Brain pericyte (primary cell): ENCODE data around the gene FAM216B.
A peak's percentile ranks its signal among the peaks of the same experiment; 100 is the strongest.
"Not testable (repeated sequence)": the region's sequence is repeated elsewhere in the genome, so short reads cannot be mapped to it uniquely, and the experiment has no call there.

Experiments used
- DNase-seq: peaks from one replicate; pipeline ENCODE4 v3.0.0-alpha.2; 2012; ENCODE audit warnings: low read depth, low spot score

FAM216B gene

DNA sequence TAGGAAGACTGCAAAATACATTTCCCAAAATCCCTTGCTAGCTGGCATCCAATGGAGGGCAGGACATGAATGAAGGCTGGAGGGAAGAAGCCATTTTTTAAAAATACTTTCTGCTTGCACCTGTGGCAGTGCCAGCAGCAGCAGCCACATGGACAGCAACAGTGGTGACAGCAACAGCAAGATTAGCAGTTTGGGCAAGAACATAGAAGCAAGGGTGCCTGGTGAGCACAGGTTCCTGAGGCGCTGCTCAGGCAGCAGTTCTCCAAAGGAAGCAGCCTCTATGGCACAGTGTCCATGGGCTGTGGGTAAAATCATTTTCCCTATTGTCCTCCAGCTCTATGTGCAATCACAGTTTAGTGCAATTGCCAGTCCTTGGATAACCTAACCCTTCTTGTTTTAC is 1.3 kb upstream of the FAM216B start:
- DNase-seq = no peak

DNA sequence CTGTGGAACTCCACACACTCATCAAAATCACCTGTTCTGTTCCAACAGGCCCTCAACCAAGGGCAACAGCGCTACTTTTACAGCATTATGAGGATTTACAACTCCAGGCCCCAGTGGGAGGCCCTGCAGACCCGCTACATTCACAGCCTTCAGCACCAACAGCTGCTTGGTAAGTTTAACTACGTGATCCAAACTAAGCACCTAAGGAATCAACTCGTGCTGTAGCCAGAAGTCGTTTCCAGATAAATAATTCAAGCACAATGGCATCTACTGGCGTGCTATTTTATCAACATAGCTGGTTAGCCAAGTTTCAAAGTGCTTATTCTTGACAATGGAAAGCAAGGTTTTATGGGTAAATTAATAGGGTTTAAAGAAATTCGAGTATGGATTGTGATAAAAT is 5.3 kb downstream of the FAM216B start:
- no peak for DNase-seq

DNA sequence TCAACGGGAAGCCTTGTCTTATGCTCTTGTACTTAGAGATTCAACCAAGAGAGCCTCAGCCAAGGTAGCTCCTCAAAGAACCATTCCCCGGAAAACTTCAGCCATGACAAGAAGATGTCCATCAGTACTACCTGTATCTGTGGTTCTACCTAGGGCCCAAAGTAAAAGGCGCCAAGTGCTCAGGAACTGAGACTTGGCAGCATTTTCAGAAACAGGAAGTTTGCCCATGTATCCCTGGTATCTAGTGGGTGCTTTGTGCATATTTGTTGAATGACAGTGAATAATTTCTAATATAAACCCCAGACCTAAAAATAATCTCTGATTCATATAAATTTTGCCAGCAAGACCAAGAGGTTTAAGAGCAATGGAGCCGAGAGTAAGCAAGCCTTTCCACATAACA is 7.2 kb downstream of the FAM216B start:
- DNase-seq = no peak

DNA sequence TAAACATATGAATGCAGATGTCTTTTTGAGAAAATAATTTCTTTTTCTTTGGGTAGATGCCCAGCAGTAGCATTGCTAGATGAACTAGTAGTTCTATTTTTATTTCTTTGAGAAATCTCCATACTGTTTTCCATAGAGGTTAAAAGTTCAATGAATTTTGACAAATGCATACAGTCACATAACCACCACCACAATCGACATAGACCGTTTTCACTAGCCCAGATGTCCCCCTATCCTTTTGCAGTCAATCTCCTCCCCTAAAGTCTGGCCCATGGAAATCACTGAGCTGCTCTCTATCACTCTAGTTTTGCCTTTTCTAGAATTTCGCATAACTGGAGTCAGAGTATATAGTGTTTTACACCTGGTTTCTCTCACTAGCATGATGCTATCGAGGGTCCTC is 10.8 kb downstream of the FAM216B start:
- DNase-seq = no peak

DNA sequence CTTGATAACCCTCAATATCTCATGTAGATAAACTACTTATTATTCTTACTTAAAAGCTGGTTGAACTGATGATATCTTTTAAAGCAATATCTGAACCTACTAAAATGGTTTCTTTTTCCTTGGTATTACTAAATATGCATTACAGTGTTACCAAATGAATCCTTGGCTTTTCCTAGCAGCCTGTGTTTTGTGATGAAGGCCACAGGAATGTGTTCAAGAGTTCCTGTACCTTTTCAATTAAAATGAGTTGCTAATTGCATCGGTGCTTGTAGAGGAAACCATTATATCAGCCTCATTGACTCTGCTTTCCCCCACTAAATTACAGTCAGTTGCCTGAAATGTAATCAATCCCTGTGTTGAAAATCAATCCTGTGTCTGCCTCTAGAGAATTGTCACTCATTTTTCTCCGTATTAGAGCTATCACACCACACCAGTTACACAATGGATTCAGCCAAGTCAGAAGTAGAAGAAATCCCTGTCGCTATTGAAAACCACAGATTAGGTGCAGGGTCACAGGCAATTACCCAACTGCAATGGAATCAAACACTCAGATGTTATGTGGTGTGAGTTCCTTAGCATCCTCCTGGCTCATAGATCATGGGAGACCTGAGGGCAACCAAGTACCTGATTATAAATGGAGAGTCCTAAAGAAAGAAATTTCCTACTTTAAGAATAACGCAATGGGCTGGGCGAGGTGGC is 13.3 kb downstream of the FAM216B start:
- no peak for DNase-seq

DNA sequence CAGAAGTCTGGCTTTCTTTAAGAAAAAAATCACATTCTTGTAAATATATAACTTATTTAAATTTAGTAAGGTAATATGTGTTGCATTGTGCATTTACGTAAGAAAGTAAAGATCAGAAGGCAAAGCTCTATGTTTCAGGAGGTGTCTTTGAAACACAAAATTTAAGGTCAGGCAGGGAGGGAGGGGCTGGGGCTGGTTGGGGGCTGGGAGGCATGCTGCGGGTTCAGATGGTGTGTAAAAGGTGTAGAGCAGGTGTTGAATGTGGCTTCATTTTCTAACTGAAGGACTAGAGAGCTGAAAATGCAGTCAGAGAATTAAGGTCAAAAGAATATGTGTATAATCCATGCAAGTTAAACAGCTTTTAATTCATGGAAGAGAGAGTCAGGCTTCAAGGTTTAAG is 14.3 kb downstream of the FAM216B start:
- no peak for DNase-seq

DNA sequence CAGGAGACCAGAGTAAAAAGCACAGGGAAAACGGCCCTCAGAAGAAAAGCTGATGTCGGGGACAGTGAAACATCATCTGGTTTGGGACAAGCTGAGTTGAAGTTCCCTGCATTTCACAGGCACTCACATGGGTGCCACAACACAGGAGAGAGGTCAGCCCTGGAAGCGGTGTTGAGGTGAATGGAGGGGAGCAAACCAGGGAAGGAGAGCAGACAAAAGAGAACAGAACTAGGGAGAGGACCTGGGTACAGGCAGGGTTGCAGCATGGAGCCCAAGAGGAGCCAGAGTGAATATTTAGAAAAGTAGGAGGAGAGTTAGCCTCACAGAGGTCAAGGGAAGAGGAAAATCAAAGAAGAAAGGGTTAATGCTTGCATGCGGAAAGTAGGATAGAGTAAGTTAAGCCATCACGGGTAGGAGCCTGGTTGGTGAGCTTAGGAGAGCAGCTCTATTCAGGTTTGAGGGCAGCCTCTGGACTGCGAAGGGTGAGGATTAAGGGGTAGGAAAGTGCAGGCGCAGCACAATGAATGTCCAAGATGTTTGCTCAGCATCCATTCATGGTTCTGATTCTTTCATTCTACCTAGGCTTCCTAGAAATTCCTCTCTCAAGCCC is 15.5 kb downstream of the FAM216B start:
- no peak for DNase-seq

DNA sequence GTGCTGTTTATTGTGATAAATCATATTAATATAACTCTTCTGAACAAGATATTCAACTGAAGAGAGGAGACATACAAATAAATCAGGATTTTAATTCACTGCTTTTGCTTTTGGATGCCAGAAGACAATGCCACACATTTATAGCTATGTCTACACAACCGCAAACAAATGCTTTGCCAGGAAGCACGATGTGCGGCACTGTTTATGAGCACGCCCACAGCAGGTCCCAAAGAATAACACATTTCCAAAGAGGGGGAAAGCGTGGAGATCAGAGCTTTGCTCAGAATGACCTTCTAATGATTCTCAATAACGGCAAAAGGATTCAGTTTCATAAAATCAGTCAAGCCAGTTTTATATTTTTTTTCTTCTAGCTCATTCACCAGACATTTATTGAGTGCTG is 16.7 kb downstream of the FAM216B start:
- DNase-seq = no peak

DNA sequence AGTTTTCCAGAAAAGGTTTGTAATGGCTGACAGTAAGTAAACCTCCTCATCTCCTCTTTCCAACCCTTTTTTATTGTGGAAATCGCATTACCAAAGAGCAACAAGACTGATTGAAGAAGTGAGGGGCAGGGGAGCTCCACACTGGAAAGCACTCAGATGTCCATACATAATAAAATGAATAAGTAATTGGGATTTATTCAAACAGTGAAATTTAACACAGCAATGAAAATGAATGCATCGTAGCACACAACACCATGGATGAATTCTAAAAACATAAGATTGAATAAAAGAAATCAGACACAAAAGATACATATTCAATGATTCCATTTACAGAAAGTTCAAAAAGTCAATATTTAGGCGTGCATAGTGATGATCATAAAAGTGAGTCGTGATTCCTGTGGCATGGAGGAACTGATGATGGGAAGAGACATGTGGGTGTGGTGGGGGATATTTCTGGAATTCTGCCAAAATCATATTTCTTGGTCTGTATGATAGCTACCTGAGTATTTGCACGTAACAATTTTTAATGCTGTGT is 18.8 kb downstream of the FAM216B start:
- no peak for DNase-seq

DNA sequence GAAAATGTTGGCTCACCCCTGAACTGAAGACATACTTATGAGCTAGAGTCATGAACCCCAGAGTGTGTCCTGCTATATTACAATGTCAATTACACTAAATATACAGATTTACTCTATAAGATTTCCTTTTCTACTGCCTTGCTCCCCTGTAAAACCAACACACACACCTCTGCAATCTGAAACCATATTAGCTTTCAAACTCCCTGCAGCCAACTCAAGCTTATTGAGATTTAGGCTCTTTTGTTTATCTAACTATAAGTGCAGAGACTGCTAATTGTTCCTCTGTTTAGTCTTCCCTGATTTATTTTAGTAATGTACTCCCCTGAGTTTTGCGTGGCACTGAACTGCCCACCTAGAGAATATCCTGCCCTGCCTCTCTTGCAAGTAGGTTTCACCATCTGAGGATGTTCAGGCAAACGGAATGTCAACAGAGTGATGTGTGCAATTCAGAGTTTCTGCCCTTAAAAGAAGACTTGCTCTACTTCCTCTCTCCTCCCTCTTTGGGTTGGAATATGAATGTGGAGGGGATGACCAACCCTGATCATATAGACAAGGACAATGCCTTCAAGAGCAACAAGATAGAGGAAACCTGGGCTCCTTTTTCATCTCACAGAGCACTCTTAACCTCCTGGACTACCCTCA is 22.3 kb downstream of the FAM216B start:
- DNase-seq = no peak

DNA sequence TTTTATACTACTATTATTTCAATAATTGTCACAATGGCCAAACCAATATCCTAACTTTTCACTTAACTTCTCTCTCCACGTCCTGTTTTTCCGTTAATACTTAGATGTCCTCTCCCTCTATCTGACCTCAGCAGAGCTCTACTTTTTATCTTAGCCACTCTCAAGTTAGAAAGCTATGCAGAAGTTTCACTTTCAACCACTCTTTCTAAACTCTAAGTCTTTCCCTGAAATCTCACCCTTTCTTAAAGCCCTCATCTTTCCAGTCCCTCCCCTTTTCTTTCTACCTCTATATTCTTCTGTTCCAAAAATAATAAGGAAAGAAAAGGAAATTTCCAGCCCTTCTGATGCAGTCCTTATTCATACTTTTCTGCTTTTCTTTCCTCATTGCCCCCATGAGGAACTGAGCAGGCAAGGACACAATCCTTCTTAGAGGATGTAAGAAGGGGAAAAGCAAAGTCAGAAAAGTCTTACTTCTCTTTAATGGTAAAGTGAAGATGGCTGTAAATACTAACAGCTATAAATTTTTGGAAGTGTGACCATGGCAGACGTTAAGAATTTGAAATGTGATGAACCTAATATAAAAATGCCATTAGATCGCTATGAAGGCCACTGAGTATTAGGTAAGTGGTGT is 23.0 kb downstream of the FAM216B start:
- no peak for DNase-seq

DNA sequence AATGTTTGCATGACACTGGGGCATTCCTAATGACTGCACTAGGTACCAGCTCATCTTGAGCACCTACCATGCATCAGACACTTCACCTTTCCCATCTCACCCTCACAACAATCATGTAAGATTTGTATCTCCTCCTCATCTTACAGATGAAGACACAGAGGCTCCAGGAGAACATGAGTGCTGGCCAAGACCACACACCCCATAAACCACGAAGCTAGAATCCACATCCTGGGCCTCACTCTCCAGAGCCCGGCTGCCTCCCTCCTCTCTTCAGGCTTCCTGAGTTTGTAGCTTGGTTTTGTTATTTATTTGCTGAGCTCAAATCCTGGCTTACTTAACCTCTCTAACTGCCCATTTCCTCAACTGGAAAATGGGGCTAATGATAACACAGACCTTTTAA is 25.9 kb downstream of the FAM216B start:
- DNase-seq = no peak

DNA sequence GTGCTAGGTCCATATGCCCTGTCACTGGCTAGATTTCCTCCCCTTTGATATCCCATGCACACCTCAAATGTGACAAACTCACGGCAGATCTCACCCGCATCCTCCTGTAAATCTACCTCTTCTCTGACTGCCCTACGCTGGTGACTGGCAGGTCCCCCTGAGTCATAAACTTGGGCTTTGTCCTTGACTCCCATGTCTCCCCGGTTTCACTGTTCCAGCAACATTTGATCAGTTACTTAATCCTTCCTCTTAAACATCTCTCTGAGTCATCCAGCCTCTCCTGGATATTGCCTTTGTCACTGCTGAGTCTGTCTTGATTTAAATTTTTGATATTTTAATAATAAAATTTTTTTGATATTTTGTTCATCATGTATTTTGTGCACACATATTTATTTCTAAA is 26.5 kb downstream of the FAM216B start:
- no peak for DNase-seq

DNA sequence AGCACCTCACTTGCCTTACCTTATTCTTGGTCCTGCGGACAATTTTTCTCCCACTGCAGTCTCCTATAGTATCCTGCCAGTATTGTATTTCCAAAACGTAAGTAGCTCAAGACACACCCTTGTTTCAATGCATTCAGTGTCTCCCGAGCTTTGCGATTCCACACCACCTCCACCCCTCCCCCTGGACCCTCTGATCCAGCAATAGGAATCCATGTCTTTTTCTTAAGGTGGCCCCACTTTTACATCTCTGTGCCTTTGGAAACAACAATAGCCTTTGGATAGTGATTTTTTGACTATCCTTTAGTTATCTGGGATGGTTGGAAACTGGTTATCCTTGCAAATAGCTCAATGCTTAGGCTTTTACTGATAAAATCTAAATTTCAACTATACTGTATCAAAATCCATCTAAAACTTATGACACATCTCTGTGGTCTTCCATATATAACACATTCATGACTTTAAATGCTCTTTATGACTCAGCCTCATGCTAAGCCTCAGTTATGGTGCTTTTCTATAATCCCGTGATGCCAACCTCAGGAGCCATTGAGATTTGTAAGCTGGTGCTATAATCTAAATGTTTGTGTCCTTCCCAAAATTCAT is 27.1 kb downstream of the FAM216B start:
- DNase-seq = no peak

DNA sequence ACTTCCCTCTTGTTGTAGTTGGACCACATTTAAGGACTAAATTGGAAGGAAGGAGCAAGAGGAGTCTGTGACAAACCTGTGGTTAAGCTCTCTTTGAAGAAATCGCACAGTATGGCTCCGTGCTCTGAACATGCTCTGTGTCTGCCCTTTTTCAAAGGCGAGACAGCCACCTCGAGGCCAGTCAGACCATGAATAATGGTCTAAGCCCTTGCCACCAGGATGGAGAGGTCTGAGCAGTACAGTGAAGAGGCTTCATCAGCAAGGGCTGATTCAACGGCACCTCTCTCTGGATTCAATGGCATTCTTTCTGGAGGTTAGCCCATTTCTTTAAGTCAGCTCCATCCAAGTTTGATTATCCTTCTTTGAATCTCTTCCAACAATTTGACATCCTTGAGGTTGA is 30.9 kb downstream of the FAM216B start:
- no peak for DNase-seq

DNA sequence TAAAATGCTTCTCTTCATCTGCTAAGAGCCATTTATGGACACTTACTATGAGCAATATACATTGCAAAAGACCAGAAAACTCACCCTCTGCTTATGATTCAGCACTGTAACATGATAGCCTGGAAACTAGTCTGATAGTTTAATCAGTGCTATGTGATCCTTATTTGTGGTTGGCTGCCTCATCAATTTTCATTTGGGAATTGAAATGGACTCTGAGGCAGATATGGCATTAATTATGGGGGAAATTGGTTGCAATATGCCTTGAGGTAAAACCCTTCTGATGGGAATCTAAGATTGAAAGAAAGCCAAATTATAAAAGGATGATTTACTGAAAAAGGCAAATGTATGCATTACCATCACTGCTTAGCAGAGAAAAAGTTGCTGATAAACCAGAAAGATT is 33.5 kb downstream of the FAM216B start:
- peak; percentile 36 for DNase-seq

DNA sequence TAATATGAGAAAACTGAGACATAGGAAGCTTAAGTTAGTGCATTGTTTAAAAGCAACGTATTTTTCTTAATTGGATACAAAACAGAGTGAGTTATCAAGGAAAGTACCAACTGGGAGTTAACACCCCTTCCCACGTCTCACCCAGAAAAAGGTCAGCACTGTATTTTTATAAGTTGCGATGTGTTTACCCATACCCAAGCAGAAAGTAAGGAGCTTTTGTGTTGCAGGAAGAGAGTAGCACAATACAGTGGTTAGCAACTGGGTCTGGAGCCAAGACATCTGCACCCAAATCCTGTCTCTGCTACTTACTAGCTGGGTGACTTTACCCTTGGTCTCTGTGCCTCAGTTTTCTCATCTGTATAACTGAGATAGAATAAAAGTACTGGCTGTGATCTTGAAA is 34.3 kb downstream of the FAM216B start:
- no peak for DNase-seq

DNA sequence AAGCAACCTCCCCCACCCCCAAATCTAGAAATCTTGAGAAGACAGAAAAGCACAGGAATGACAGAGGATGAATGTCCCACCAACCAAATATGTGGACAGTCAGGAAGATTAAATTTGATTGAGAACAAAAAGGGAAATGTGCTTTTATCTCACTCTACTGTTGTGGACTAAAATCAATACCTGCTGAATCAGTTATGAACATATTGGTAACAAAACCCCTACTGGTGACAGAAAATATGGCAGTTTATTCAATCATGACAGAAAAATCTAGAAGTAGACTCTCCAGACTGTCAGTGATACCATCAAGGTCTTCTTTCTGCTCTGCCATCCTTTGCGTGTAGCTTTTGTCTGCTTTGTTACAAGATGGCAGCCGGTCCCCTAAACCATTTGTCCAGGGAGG is 35.2 kb downstream of the FAM216B start:
- DNase-seq = no peak

DNA sequence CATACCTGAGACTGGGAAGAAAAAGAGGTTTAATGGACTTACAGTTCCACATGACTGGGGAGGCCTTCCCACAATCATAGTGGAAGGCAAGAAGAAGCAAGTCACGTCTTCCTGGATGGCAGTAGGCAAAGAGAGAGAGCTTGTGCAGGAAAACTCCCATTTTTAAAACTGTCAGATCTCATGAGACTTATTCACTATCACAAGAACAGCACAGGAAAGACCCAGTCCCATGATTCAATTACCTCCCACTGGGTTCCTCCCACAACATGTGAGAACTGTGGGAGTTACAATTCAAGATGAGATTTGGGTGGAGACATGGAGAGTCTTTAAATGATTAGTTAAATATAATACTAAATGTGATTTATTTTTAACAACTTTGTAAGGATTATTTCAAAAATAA is 38.3 kb downstream of the FAM216B start:
- DNase-seq = not testable (repeated sequence)

DNA sequence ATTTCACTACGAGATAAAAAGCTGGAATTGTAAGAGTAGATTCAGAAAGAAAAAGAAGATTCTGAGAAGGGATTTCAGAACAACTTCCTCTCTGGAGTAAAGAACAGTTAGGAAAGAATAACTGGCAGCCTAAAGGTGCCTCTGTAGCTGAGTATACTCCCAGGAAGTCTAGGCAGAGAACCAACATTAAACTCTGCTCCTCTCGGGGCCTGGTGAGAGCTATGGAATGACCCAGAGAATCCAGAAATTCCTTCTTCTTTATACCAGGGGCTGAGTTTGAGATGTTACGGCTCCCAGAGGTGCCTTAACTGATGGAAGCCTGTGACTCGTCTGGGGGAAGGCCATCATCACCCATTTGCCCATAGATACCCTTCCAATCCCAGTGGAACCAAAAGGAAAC is 39.1 kb downstream of the FAM216B start:
- DNase-seq = no peak

DNA sequence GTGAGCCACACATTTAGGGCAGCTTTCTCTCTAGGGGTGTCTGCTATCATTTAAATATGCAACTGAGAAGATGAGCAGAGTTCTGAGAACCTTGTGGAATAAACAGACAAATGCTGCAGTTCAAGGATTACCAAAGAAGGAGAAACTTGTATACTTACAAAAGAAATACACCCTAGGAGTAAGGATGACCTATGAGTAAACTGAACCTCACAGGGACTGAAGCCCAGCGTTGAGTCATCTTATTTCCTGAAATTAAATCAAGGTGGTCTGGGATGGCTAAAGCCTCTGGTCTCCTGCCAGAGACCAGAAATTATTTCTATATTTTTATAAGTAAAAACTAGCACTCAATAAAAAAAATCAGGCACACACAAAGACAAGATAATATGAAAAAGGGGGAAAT is 40.1 kb downstream of the FAM216B start:
- peak; percentile 66 for DNase-seq
